ENCODE measurements around the gene DDX6. TPM values are rescaled to one million over a fixed set of nuclear protein-coding genes. Genes with fewer than 3 reads are reported as not detected.

DDX6 gene
- total RNA-seq (10 to 100 TPM; 74.5 to 98.4 TPM), polyA plus RNA-seq (10 to 100 TPM; 11.3 to 13.2 TPM)

GRCh38 chr11:118791111-118791960 is at the start of gene DDX6:
TSS of gene DDX6 (minus strand) at chr11:118791164. CDS start at chr11:118786251, 4,913 bp downstream.
- Histone ChIP-seq H3K27ac (ENCODE audit: low read depth in 1 of 2, low read length in 2 of 2) (peak within 1 kb of the TSS; percentile 100), H3K9me3 (ENCODE audit: control insufficient read depth in 4 of 4, low read length in 3 of 4) (no peaks in the 10 kb centered on the region), H3K36me3 (ENCODE audit: control insufficient read depth in 4 of 4, insufficient read depth in 3 of 4, low read depth in 1 of 4, low read length in 3 of 4) (no peaks in the 10 kb centered on the region), H3K4me3 (ENCODE audit: low read depth in 1 of 3, low read length in 3 of 3) (peak within 1 kb of the TSS; percentile 73 to 99 (median 97)), H3K9ac (ENCODE audit: low read depth in 1 of 2, low read length in 2 of 2) (peak within 1 kb of the TSS; percentile 99 to 100), H3K4me1 (ENCODE audit: control insufficient read depth in 4 of 4, insufficient read depth in 4 of 4, low read length in 3 of 4) (peaks cover 5 to 26% (median 23%) of the 10 kb centered on the region in 4 donors), H3K27me3 (ENCODE audit: control insufficient read depth in 4 of 4, insufficient read depth in 4 of 4, low read length in 3 of 4) (no peaks in the 10 kb centered on the region)
- TF ChIP-seq GABPA (IDR thresholded peaks at IDR 0.05 in 1 of 2, conservative IDR thresholded peaks at IDR 0.05 in 1 of 2) (no peak), EGR1 (IDR thresholded peaks at IDR 0.05; ENCODE audit: low read depth in 2 of 2) (peak in 1 of 2 donors; percentile 20), FOXA2 (IDR thresholded peaks at IDR 0.05) (no peak), NR2F2 (IDR thresholded peaks at IDR 0.05) (peak; percentile 30), TAF1 (conservative IDR thresholded peaks at IDR 0.05) (peak; percentile 98), ZBTB33 (IDR thresholded peaks at IDR 0.05) (no peak), CTCF (IDR thresholded peaks at IDR 0.05; ENCODE audit: low read depth, low read length, missing input control) (peak; percentile 22), RAD21 (IDR thresholded peaks at IDR 0.05) (peak; percentile 19 to 48), MAX (IDR thresholded peaks at IDR 0.05) (no peak), HNF4G (IDR thresholded peaks at IDR 0.05) (no peak), JUND (IDR thresholded peaks at IDR 0.05) (peak in 1 of 2 donors; percentile 13), YY1 (IDR thresholded peaks at IDR 0.05) (peak; percentile 99), SP1 (IDR thresholded peaks at IDR 0.05) (peak; percentile 28), REST (IDR thresholded peaks at IDR 0.05) (peak; percentile 84), HNF4A (conservative IDR thresholded peaks at IDR 0.05) (peak in 1 of 2 donors; percentile 4)
- DNase-seq (ENCODE audit: low spot score): peak; percentile 87
- WGBS: under 1% methylated on average over 81 of the region's 81 CpGs

Data from liver (tissue), 9 donors.